Astrocyte (in vitro differentiated cells and primary cell): ENCODE results near the gene CLTRN. TPM values are rescaled to one million over a fixed set of nuclear protein-coding genes. Genes with fewer than 3 reads are reported as not detected.

Experiments used
- DNase-seq: peaks from one replicate; pipeline ENCODE4 v3.0.0-alpha.2; 2010; ENCODE audit warnings: low read depth
- FAIRE-seq: peaks from 2 replicates; lab custom pipeline; 2011; peaks lifted over from hg19 to GRCh38; lab: Jason Lieb, UNC
- H2AFZ ChIP-seq: 2 replicates; pipeline ENCODE4 v1.6.0; 2012; ENCODE audit warnings: low read depth, low read length, inconsistent platforms
- H3K27ac ChIP-seq: 2 replicates; pipeline ENCODE4 v1.5.1; 2011; ENCODE audit warnings: low read depth, low read length, inconsistent platforms
- H3K27me3 ChIP-seq: 2 replicates; pipeline ENCODE4 v1.6.0; 2011; ENCODE audit warnings: low read length, inconsistent platforms; ENCODE audit not compliant: insufficient read depth
- H3K36me3 ChIP-seq: 2 replicates; pipeline ENCODE4 v1.5.1; 2011; ENCODE audit warnings: low read length, inconsistent platforms; ENCODE audit not compliant: insufficient read depth
- H3K4me1 ChIP-seq: 2 replicates; pipeline ENCODE4 v1.5.1; 2011; ENCODE audit warnings: low read length, inconsistent platforms; ENCODE audit not compliant: insufficient read depth
- H3K4me2 ChIP-seq: 2 replicates; pipeline ENCODE4 v1.6.0; 2012; ENCODE audit warnings: low read length, inconsistent platforms
- H3K4me3 ChIP-seq: 2 replicates; pipeline ENCODE4 v1.5.1; 2011; ENCODE audit warnings: low read depth, mild to moderate bottlenecking, low read length, inconsistent platforms; ENCODE audit not compliant: insufficient read depth
- H3K79me2 ChIP-seq: 2 replicates; pipeline ENCODE4 v1.6.0; 2012; ENCODE audit warnings: mild to moderate bottlenecking, low read length, inconsistent platforms; ENCODE audit not compliant: insufficient read depth
- H3K9ac ChIP-seq: 2 replicates; pipeline ENCODE4 v1.6.0; 2012; ENCODE audit warnings: mild to moderate bottlenecking, low read length, inconsistent platforms
- H3K9me3 ChIP-seq: 2 replicates; pipeline ENCODE4 v1.5.1; 2012; ENCODE audit warnings: low read depth, mild to moderate bottlenecking, low read length, inconsistent platforms; ENCODE audit not compliant: insufficient read depth
- H4K20me1 ChIP-seq: 2 replicates; pipeline ENCODE4 v1.6.0; 2012; ENCODE audit warnings: low read length, inconsistent platforms; ENCODE audit not compliant: insufficient read depth
- H3K27ac Mint-ChIP-seq: one replicate; pipeline ENCODE4 v1.8.0; 2021; ENCODE audit warnings: mild to moderate bottlenecking, mixed read lengths; ENCODE audit not compliant: unreplicated experiment
- H3K27me3 Mint-ChIP-seq: one replicate; pipeline ENCODE4 v1.8.0; 2021; ENCODE audit warnings: low read depth, mixed read lengths; ENCODE audit not compliant: unreplicated experiment
- H3K36me3 Mint-ChIP-seq: one replicate; pipeline ENCODE4 v1.8.0; 2021; ENCODE audit warnings: low read depth, mixed read lengths; ENCODE audit not compliant: unreplicated experiment
- H3K4me1 Mint-ChIP-seq: one replicate; pipeline ENCODE4 v1.8.0; 2021; ENCODE audit warnings: low read depth, mixed read lengths; ENCODE audit not compliant: unreplicated experiment
- H3K4me3 Mint-ChIP-seq: one replicate; pipeline ENCODE4 v1.8.0; 2021; ENCODE audit warnings: mild to moderate bottlenecking, moderate library complexity, mixed read lengths; ENCODE audit not compliant: unreplicated experiment
- H3K9me3 Mint-ChIP-seq: one replicate; pipeline ENCODE4 v1.8.0; 2021; ENCODE audit warnings: mild to moderate bottlenecking, mixed read lengths; ENCODE audit not compliant: unreplicated experiment
- EZH2 ChIP-seq: IDR thresholded peaks from 2 replicates; pipeline ENCODE4 v1.6.1; 2012; ENCODE audit warnings: mild to moderate bottlenecking, low read length, inconsistent platforms; ENCODE audit not compliant: insufficient read depth
- total RNA-seq: library from RNA; stranded (reverse); gene quantifications from 2 replicates; pipeline ENCODE4 v1.2.1, GENCODE V29; 2021
- TF ChIP-seq, protein P1 (sequence below): IDR thresholded peaks from 2 replicates; pipeline ENCODE4 v1.5.1; 2011; ENCODE audit warnings: low read depth, mild to moderate bottlenecking, inconsistent platforms, low read length, moderate library complexity; ENCODE audit not compliant: insufficient read depth

Gene CLTRN
- total RNA-seq, 1 donor from 2014 or later, result 1.2 TPM

DNA sequence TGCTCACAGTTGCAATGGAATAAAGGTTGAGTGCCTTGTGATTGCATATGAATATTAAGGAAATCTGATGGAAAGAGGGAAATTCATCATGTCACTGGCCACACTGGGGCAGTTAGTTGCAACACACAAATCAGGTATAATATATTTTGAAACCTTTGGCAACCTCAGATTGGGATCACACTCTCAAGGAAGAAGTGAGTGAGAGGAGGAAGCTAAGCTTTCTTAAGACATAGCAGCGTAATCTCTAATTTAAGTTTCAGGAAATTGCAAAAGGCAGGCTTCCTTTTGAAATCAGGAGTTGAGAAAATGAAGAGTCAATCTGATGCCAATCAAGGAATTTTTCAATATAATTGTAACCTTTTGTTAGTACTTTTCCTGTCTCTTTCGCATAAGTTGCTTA is 12.3 kb upstream of the CLTRN start:
- H4K20me1 ChIP-seq, result peaks cover 32% of the 10 kb centered on the region
- Mint-ChIP-seq H3K4me1 (peaks cover 9% of the 10 kb centered on the region), H3K4me3 (no peak overlapping the region), H3K27me3 (no peaks in the 10 kb centered on the region), H3K36me3 (no peaks in the 10 kb centered on the region), H3K9me3 (no peaks in the 10 kb centered on the region), H3K27ac (no peak overlapping the region)
- H3K9me3 ChIP-seq, result no peaks in the 10 kb centered on the region
- peaks cover 3% of the 10 kb centered on the region for H3K36me3 ChIP-seq
- DNase-seq (no peak), FAIRE-seq (no peak)
- H3K4me3 ChIP-seq, result peak overlapping the region; percentile 91
- no peaks in the 10 kb centered on the region for H3K27me3 ChIP-seq
- H3K79me2 ChIP-seq, result peaks cover 60% of the 10 kb centered on the region
- peaks cover 25% of the 10 kb centered on the region for H3K4me1 ChIP-seq
- peak overlapping the region; percentile 98 for H3K9ac ChIP-seq
- no peak overlapping the region for H2AFZ ChIP-seq
- TF ChIP-seq, protein P1, sequence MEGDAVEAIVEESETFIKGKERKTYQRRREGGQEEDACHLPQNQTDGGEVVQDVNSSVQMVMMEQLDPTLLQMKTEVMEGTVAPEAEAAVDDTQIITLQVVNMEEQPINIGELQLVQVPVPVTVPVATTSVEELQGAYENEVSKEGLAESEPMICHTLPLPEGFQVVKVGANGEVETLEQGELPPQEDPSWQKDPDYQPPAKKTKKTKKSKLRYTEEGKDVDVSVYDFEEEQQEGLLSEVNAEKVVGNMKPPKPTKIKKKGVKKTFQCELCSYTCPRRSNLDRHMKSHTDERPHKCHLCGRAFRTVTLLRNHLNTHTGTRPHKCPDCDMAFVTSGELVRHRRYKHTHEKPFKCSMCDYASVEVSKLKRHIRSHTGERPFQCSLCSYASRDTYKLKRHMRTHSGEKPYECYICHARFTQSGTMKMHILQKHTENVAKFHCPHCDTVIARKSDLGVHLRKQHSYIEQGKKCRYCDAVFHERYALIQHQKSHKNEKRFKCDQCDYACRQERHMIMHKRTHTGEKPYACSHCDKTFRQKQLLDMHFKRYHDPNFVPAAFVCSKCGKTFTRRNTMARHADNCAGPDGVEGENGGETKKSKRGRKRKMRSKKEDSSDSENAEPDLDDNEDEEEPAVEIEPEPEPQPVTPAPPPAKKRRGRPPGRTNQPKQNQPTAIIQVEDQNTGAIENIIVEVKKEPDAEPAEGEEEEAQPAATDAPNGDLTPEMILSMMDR, result no peak
- no peak for TF ChIP-seq EZH2
- H3K27ac ChIP-seq, result no peak overlapping the region
- H3K4me2 ChIP-seq, result peak overlapping the region; percentile 98

DNA sequence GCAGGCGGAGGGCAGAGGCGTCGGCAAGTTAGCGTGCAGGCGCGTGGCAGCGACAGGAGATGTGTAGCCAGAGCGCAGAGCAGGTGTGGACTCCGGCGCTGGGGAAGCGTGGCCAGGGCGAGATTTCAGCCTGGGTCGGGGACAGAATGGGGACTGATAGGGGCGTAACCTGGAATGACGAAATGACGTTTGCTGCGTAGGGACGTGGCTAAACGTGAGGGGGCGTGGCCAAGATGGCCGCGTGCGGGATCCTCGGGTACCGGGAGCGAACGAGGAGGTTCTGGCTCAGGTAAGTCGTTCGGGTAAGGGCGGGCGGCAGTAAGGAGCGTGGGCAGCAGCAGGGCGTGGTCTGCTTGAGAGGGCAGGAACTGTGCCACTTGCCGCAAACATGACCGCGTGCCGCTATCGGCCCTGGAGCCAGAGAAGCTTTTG is 10.9 kb upstream of the CLTRN start:
- H3K9me3 ChIP-seq, result no peaks in the 10 kb centered on the region
- H3K79me2 ChIP-seq, result peaks cover 49% of the 10 kb centered on the region
- DNase-seq, result no peak

More for the DNA sequence above, 10.9 kb upstream of the CLTRN start:
- Mint-ChIP-seq H3K27me3 (no peaks in the 10 kb centered on the region), H3K4me1 (peaks cover 4% of the 10 kb centered on the region), H3K27ac (no peak overlapping the region), H3K4me3 (no peak overlapping the region), H3K36me3 (no peaks in the 10 kb centered on the region), H3K9me3 (no peaks in the 10 kb centered on the region)
- FAIRE-seq, result no peak
- Histone ChIP-seq H3K27me3 (no peaks in the 10 kb centered on the region), H3K4me3 (peak overlapping the region; percentile 91), H4K20me1 (peaks cover 19% of the 10 kb centered on the region), H3K4me1 (peaks cover 19% of the 10 kb centered on the region), H2AFZ (peak overlapping the region; percentile 99), H3K27ac (peak overlapping the region; percentile 100), H3K36me3 (peaks cover 3% of the 10 kb centered on the region), H3K9ac (peak overlapping the region; percentile 98), H3K4me2 (peak overlapping the region; percentile 98)
- no peak for TF ChIP-seq EZH2
- TF ChIP-seq, protein P1, result no peak
